HEK293 (cell line): ENCODE measurements around the gene HPSE2.

Experiments used
- CTCF ChIP-seq: fragments of 450-650 bp; formaldehyde crosslinking; IDR thresholded peaks from 2 replicates; pipeline ENCODE4 v1.5.1; 2016; ENCODE audit warnings: missing biosample characterization, missing genetic modification characterization
- REPIN1 ChIP-seq: fragments of 450-650 bp; formaldehyde crosslinking; IDR thresholded peaks from 2 replicates; pipeline ENCODE4 v1.5.1; 2017; ENCODE audit warnings: missing biosample characterization, missing genetic modification characterization, low read depth

GRCh38 chr10:98602224-98602623, 633.4 kb downstream of the HPSE2 start:
- no peak for TF ChIP-seq REPIN1 (tag by site-specific recombination)
- TF ChIP-seq CTCF, result no peak
